ENCODE measurements around the gene MAP7. TPM values are rescaled to one million over a fixed set of nuclear protein-coding genes. Genes with fewer than 3 reads are reported as not detected.

MAP7 gene
- total and polyA plus RNA-seq, 9 of the 15 experiments (the other 6 are each of a cell fraction or from before 2014, with no cell fraction given): 0.76 to 7.7 (median 3.9) TPM

DNA sequence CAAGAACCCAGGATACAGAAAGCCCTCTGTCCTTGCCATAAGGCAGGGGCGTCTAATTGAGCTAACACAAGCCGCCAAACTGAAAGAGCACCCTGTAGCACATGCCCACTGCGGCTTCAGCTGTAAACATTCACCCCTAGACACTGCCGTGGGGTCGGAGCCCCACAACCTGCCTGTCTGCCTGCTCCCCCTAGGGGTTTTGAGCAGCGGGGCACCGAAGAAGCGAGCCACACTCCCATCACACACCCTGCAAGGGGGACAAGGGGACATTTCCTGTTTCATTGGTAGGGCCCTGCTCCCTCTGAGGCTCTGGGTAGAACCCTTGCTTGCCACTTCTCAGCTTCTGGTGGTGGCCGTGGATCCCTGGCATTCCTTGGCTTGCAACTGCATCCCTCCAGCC is 215.4 kb downstream of the MAP7 start:
- no peak overlapping the region for H3K4me3 ChIP-seq
- POLR2A ChIA-PET: interaction anchor here (0.7 to 4.0 kb wide), 5 partner anchors 9 to 47 kb away, joined by 3 to 18 read pairs (median 9); partner anchors contain the start of gene BCLAF1
- H3K9me1 ChIP-seq (ENCODE audit: control insufficient read depth, insufficient read depth, low read length): no peaks in the 10 kb centered on the region
- CTCF ChIA-PET (ENCODE audit: low intra/inter-chr PET ratio): no interaction called here
- 22% methylated on average over 9 of the region's 9 CpGs for WGBS (ENCODE audit: insufficient coverage, low coverage, missing lambda C conversion rate)
- peak in 1 of 4 experiments; percentile 58 for DNase-seq (ENCODE audit: extremely low read depth in 1 of 4, low spot score in 3 of 4)
- H3K9ac ChIP-seq (ENCODE audit: insufficient read depth in 1 of 2, low read depth in 2 of 2, low read length in 2 of 2): no peak overlapping the region
- intact Hi-C loops (cut with micrococcal nuclease): no loop called here
- peaks cover 3 to 23% of the 10 kb centered on the region in 2 experiments for H3K27me3 ChIP-seq (ENCODE audit: control insufficient read depth in 2 of 2, insufficient read depth in 2 of 2, low read length in 2 of 2)
- in situ Hi-C loops (cut with MboI): loop anchor here (25.0 kb wide), 1 partner anchor 202 kb away; no protein-coding TSS in a partner anchor
- H2AFZ ChIP-seq (ENCODE audit: low read depth, low read length): peak overlapping the region; percentile 77
- no peak for FAIRE-seq
- no peaks in the 10 kb centered on the region for H3K79me2 ChIP-seq (ENCODE audit: control insufficient read depth, insufficient read depth, low read length)
- H3K4me1 ChIP-seq (replicated peaks in 1 of 2; ENCODE audit: control insufficient read depth in 2 of 2, insufficient read depth in 2 of 2, low read length in 2 of 2): peaks cover 11 to 21% of the 10 kb centered on the region in 2 experiments; a peak in 4 of 5 replicates
- ATAC-seq: peak; percentile 81
- no peaks in the 10 kb centered on the region for H3K9me3 ChIP-seq (replicated peaks; ENCODE audit: control insufficient read depth, insufficient read depth, low read depth, low read length)
- H3K36me3 ChIP-seq (ENCODE audit: control insufficient read depth, insufficient read depth, low read length): no peaks in the 10 kb centered on the region
- no TSS peak for BruUV-seq (replicated peaks)
- no peak overlapping the region for H3K27ac ChIP-seq (ENCODE audit: extremely low read depth, low read depth, low read length)
- peak overlapping the region; percentile 72 for H3K4me2 ChIP-seq (ENCODE audit: insufficient read depth, low read length)
- no peaks in the 10 kb centered on the region for H4K20me1 ChIP-seq (replicated peaks; ENCODE audit: control insufficient read depth, insufficient read depth, low read length)
- TF ChIP-seq, protein P1, sequence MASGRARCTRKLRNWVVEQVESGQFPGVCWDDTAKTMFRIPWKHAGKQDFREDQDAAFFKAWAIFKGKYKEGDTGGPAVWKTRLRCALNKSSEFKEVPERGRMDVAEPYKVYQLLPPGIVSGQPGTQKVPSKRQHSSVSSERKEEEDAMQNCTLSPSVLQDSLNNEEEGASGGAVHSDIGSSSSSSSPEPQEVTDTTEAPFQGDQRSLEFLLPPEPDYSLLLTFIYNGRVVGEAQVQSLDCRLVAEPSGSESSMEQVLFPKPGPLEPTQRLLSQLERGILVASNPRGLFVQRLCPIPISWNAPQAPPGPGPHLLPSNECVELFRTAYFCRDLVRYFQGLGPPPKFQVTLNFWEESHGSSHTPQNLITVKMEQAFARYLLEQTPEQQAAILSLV (tag; IDR thresholded peaks at IDR 0.05): no peak
- TF ChIP-seq FOXJ2 (tag; IDR thresholded peaks at IDR 0.05) (no peak), NR3C1 (CRISPR knock-in tag; IDR thresholded peaks at IDR 0.05) (no peak), ZNF76 (CRISPR knock-in tag; IDR thresholded peaks at IDR 0.05; ENCODE audit: borderline replicate concordance) (no peak), RFX1 (IDR thresholded peaks at IDR 0.05) (no peak), NFE2L1 (tag; IDR thresholded peaks at IDR 0.05; ENCODE audit: borderline replicate concordance, low read depth) (no peak), HDGF (IDR thresholded peaks at IDR 0.05) (no peak), WHSC1 (IDR thresholded peaks at IDR 0.05; ENCODE audit: low read length) (no peak)
- TF ChIP-seq, protein P2, sequence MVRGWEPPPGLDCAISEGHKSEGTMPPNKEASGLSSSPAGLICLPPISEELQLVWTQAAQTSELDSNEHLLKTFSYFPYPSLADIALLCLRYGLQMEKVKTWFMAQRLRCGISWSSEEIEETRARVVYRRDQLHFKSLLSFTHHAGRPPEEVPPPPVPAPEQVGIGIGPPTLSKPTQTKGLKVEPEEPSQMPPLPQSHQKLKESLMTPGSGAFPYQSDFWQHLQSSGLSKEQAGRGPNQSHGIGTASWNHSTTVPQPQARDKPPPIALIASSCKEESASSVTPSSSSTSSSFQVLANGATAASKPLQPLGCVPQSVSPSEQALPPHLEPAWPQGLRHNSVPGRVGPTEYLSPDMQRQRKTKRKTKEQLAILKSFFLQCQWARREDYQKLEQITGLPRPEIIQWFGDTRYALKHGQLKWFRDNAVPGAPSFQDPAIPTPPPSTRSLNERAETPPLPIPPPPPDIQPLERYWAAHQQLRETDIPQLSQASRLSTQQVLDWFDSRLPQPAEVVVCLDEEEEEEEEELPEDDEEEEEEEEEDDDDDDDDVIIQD (CRISPR knock-in tag; IDR thresholded peaks at IDR 0.05): no peak
- TF ChIP-seq, protein P3, sequence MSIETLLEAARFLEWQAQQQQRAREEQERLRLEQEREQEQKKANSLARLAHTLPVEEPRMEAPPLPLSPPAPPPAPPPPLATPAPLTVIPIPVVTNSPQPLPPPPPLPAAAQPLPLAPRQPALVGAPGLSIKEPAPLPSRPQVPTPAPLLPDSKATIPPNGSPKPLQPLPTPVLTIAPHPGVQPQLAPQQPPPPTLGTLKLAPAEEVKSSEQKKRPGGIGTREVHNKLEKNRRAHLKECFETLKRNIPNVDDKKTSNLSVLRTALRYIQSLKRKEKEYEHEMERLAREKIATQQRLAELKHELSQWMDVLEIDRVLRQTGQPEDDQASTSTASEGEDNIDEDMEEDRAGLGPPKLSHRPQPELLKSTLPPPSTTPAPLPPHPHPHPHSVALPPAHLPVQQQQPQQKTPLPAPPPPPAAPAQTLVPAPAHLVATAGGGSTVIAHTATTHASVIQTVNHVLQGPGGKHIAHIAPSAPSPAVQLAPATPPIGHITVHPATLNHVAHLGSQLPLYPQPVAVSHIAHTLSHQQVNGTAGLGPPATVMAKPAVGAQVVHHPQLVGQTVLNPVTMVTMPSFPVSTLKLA (conservative IDR thresholded peaks at IDR 0.05): 0 out of 4 replicates have a peak, but pooled peaks of 1 of the 2 experiments have one; percentile 6
- TF ChIP-seq, protein P4, sequence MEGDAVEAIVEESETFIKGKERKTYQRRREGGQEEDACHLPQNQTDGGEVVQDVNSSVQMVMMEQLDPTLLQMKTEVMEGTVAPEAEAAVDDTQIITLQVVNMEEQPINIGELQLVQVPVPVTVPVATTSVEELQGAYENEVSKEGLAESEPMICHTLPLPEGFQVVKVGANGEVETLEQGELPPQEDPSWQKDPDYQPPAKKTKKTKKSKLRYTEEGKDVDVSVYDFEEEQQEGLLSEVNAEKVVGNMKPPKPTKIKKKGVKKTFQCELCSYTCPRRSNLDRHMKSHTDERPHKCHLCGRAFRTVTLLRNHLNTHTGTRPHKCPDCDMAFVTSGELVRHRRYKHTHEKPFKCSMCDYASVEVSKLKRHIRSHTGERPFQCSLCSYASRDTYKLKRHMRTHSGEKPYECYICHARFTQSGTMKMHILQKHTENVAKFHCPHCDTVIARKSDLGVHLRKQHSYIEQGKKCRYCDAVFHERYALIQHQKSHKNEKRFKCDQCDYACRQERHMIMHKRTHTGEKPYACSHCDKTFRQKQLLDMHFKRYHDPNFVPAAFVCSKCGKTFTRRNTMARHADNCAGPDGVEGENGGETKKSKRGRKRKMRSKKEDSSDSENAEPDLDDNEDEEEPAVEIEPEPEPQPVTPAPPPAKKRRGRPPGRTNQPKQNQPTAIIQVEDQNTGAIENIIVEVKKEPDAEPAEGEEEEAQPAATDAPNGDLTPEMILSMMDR (IDR thresholded peaks at IDR 0.05 in 2 of 3, conservative IDR thresholded peaks at IDR 0.05 in 1 of 3; ENCODE audit: insufficient read depth in 2 of 3, low read depth in 1 of 3, low read length in 3 of 3): peak; percentile 53 to 62 (median 60)
- TF ChIP-seq, protein P5, sequence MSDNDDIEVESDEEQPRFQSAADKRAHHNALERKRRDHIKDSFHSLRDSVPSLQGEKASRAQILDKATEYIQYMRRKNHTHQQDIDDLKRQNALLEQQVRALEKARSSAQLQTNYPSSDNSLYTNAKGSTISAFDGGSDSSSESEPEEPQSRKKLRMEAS (CRISPR knock-in tag; IDR thresholded peaks at IDR 0.05): peak; percentile 42; the same call in 1 of the 2 replicates
